GM13976 (cell line): Measurements from ENCODE around the gene ADRA2C.

ENCODE experiments used
- DNase-seq: peaks from one replicate; pipeline ENCODE4 v3.0.0; 2012; ENCODE audit warnings: low spot score
- in situ Hi-C: fragments of 300-500 bp; cut with MboI; formaldehyde crosslinking; loops from one replicate; pipeline ENCODE4 v1.12.0; 2022; ENCODE audit warnings: low sequenced_read_pairs, mixed read lengths, inconsistent platforms; ENCODE audit not compliant: unreplicated experiment
- TF ChIP-seq, protein P1 (sequence below): IDR thresholded peaks from 2 replicates; pipeline ENCODE4 v1.5.1; 2012; ENCODE audit warnings: borderline replicate concordance, mild to moderate bottlenecking; ENCODE audit not compliant: insufficient read depth; ENCODE audit errors: extremely low read depth, missing control alignments, control extremely low read depth

ADRA2C gene

GRCh38 chr4:3766036-3766784 lies at the start of gene ADRA2C:
Gene ADRA2C (plus strand): TSS chr4:3766385. CDS start chr4:3766607, 222 bp downstream.
- TF ChIP-seq, protein P1, sequence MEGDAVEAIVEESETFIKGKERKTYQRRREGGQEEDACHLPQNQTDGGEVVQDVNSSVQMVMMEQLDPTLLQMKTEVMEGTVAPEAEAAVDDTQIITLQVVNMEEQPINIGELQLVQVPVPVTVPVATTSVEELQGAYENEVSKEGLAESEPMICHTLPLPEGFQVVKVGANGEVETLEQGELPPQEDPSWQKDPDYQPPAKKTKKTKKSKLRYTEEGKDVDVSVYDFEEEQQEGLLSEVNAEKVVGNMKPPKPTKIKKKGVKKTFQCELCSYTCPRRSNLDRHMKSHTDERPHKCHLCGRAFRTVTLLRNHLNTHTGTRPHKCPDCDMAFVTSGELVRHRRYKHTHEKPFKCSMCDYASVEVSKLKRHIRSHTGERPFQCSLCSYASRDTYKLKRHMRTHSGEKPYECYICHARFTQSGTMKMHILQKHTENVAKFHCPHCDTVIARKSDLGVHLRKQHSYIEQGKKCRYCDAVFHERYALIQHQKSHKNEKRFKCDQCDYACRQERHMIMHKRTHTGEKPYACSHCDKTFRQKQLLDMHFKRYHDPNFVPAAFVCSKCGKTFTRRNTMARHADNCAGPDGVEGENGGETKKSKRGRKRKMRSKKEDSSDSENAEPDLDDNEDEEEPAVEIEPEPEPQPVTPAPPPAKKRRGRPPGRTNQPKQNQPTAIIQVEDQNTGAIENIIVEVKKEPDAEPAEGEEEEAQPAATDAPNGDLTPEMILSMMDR: no peak
- DNase-seq: peak; percentile 60
- in situ Hi-C loops: no loop called here

DNA sequence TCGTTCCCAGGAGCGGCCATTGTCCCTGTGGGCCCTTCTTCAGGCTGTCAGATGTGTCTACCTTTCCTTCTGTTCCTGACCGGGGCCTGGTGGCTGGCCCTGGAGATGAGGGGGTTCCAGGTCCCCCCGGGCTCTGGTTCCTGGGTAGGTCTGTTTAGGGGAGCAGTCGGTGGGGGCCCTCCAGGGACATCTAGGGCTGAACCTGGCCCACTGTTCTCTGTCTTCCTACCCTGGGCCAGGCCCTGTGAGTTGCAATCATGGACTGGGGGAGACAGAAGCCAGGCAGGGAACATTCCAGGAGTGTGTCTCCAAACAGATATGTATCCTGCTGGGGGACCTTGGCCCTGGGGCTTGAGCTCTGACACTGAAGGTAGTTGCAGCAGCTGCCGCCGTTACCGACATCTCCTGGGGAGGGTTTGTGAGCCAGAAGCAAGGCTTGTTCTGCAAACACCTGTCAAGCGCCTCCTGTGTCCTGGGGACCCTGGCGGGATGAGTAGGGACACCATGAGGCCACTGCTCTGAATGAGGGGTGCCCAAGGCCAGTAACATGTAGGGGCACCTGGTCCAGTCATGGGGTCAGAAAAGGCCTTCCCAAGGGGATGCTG lies 49.5 kb upstream of the ADRA2C start:
- TF ChIP-seq, protein P1: no peak
- no peak for DNase-seq
- in situ Hi-C loops: no loop called here

DNA sequence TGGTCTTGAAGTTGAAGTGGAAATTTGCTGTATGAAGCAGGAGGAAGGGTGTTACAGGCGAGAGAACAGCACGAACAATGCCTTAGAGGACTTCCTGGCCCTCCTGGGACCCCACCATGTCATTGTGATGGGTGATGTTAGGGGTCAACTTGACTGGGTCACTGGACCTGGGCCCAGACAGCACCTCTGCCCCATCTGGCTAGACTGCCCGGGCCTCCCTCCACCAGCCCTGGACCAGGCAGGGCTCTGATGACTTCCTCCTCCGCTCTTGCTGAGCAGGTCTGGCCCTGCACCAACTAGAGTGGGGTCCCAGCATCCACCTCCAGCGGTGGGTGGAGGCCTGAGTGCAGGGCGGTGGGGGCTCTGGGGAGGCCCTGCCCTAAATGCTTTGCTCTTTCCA lies 48.9 kb upstream of the ADRA2C start:
- DNase-seq: no peak
- in situ Hi-C loops: no loop called here
- TF ChIP-seq, protein P1: no peak

GRCh38 chr4:3718462-3718861 lies 47.7 kb upstream of the ADRA2C start:
- TF ChIP-seq, protein P1: no peak
- no peak for DNase-seq
- in situ Hi-C loops: no loop called here

DNA sequence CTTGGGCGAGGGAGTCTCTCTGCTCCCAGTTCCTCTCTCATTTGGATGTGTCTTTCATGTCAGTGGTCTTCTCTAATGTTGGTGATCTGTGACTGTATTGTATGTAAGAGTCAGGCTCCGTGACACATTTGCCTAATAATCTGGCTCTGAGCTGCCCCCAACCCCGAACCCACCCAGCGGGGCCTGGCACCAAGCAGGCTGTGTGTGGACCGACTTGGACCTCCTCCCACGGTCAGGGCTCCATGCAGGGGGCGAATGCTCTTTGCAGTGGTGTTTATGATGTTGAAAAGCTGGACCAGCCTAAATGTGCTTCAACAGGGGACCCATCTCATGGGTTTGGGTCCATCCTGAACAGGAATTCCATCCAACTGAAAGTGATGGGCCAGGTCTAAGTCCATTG lies 47.0 kb upstream of the ADRA2C start:
- TF ChIP-seq, protein P1: no peak
- no peak for DNase-seq
- in situ Hi-C loops: no loop called here

DNA sequence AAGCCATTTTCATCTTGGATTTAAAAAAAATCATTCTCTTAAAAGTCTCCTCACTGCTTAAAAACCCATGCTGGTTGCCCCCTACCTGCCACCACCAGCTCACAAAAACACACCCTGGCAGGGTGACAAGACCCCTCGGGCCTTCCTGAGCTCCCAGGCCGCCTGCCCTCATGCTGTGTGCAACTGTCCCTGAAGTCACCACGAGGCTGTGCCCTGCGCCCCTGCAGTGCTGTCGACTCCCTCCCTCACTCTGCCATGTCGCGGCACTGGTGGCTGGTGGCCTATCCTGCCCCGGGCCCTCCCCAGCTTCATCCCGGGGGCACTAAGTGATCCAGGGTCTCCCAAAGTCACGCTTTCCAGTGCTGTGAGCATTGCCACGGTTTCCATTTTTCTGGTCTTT lies 46.3 kb upstream of the ADRA2C start:
- in situ Hi-C loops: no loop called here
- TF ChIP-seq, protein P1: no peak

DNA sequence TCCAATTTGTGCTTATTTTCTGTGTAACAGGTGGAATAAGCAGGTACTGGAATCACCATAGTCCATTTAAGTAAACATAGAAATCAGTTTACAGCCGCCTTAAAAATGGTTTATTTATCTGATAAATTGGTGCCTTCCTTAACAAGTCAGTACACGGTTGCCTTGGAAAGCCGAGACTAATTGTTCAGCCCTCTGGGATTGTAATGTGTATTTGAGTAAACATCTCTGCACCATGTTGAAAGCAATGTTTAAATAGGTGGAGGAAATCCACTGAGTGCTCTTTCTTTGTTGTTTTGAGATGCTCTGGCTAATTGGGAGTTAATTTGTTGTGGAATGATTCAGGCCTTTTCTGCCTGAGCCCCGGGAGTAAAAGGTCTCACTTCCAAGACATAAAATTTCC lies 45.7 kb upstream of the ADRA2C start:
- in situ Hi-C loops: no loop called here
- DNase-seq: no peak
- TF ChIP-seq, protein P1: no peak

More for the DNA sequence above, 46.3 kb upstream of the ADRA2C start:
- DNase-seq: no peak
